HG03575 (cell line): ENCODE data around the gene ORC6.

ENCODE experiments used
- ATAC-seq: cut with Tn5 transposase; IDR thresholded peaks from one replicate; pipeline ENCODE4 v1.9.1; 2021; ENCODE audit not compliant: unreplicated experiment, insufficient number of reproducible peaks, low FRiP score; ENCODE audit errors: extremely low read depth

ORC6 gene

GRCh38 chr16:46695937-46696336, 6.5 kb downstream of the ORC6 start:
- ATAC-seq = no peak

GRCh38 chr16:46696957-46697356, 7.5 kb downstream of the ORC6 start:
- ATAC-seq = no peak

GRCh38 chr16:46700048-46700447, 10.6 kb downstream of the ORC6 start:
- no peak for ATAC-seq

- no peak for ATAC-seq
Measured at GRCh38 chr16:46701615-46702014, 12.2 kb downstream of the ORC6 start.

GRCh38 chr16:46702030-46702429, 12.6 kb downstream of the ORC6 start:
- ATAC-seq = no peak

DNA sequence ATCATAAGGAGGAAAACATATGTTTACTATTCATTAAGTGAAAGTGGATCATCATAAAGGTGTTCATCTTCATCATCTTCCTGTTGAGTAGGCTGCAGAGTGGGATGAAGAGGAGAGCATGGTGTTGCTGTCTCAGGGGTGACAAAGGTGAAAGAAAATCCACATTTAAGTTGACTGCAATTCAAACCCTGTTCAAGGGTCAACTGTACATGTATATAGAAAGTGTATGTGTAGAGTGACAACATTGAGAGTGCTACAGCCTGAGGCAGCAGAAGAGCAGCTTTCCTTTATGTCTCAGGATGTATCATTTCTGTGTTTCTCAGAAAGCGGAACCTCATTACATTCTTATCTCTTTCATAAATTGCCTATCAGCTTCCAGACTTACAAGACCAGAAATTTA, 17.2 kb downstream of the ORC6 start:
- ATAC-seq = no peak

DNA sequence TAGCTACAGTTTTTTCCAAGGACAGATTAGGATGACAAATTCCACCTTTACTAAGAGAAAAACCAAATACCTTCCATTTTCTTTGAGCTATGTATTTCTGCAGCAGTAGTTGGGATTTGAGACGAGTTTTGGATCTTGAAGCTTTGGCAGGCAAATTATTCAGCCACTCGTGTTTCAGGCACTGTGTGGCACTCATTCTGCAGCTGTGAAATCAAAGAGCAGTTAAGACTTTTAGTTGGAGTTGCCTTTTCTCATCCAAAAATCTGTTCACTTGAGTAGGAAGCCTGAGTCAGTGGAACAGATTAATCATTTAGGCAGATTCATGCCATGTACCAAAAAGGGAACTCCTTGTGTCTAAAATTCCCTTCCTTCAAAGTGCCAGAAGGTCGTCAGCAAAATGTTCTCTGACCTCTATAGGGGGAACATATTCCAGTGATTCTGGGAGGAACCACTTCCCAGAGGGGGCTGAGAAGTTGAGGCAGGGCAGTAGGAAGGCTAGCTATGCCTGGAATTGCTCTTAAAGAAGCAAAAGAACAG, 20.1 kb downstream of the ORC6 start:
- no peak for ATAC-seq

GRCh38 chr16:46711106-46712058, 21.9 kb downstream of the ORC6 start:
- ATAC-seq = no peak

DNA sequence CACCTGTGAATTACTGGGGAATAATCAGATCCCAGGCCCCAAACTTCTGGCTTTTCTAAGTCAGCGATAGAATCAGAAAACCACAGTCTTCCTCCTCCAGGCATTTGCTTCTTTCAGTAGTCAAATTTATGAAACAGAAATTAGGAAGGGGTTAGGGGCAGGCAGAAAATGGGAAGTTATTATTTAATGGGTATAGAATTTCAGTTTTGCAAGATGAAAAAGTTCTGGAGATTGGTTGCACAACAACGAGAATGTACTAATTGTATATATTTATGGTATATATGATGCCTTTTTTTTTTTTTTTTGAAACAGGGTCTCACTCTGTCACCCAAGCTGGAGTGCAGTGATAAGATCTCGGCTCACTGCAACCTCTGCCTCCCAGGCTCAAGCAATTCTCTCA, 23.5 kb downstream of the ORC6 start:
- no peak for ATAC-seq

DNA sequence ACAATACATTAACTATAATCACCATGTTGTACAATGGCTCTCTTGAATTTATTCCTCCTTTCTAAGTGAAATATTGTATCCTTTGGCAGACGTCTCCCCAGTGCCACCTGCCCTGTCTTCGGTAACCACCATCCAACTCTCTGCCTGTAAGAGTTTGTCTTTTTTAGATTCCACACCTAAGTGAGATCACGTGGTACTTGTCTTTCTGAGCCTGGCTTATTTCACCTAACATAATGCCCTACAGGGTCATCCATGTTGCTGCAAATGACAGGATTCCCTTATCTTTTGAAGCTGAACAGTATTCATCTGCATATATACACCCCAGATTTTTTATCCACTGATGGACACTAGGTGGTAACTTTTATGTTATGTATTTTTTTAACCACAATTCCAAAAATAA, 24.2 kb downstream of the ORC6 start:
- ATAC-seq = no peak

DNA sequence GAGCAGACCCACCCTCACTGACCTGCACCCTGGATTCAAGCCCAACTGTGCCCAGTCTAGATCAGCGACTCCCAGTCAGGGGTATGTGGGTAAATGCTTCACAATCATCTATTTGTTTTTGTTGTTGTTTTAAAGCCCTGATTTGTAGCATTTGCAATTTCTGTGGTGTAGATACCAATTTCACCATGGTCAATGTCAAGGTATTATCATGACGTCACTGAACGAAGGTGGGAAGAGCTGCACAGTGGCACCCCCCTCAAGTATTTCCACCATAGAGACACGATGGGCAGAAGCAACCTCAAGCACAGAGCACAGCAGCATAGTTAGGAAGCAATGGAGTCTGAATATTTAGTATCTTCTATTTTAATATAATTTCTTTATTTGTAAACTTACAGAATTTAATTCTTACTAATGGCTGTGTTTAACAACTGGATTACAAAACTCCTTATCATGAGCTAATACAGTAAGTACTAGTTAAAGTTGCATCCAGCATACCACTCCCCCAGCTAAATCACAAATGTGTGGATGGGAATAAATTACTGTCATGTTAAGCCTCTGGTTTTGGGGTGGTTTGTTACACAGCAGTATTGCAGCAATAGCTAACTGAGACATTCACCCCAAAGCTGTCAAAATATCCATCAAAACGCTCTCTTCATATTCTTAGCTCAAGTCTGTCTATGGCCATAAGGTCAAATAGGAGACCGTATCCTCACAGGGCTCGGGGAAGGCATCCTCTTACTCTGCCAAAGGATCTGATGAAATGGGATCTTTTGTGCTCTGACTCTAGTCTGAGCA, 25.5 kb downstream of the ORC6 start:
- ATAC-seq = no peak

DNA sequence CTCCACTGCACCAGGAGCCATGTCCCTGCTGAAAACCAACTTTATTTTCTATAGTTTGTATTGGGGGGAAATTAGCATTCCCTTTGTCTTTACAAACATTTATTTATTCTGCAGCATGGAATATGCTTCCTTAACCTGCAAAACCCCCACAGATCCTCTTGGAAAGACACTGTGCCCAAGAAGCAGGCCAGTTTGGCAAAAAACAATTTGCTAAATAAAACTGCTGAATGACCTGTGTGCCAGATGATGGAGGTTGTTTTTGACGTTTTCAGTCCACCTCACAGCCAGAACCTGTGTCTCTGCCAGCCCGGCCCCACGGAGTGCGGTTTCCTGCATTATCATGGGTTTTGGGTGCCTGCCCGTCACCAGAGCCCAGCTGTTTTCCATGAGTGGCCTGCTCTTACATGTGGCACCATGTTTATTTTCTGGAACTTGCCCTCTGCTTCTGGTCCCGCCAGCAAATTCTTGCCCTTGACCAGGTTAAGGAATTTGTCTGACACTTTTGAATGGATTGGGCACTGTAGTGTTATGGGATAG, 26.4 kb downstream of the ORC6 start:
- no peak for ATAC-seq

DNA sequence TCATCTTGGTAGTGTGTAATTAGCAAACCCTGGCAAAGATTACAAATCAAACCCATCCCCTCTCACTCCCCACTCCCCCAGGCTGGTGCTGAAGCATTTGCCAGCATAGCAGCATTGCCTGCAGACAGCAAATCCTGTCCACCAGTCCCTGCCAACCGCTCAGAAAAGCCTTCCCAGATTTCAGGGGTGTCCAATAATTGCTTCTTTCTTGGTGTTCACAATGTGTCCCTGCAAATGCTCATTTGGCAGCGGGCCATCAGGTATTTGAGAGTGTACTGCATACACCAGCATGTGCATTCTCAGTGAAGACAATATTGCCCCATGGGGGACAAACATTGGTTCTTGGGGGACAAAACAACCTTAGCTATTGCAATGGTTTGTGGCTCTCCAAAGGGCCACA, 28.2 kb downstream of the ORC6 start:
- no peak for ATAC-seq

GRCh38 chr16:46718214-46718613, 28.8 kb downstream of the ORC6 start:
- ATAC-seq = no peak

GRCh38 chr16:46719528-46719927, 30.1 kb downstream of the ORC6 start:
- no peak for ATAC-seq

DNA sequence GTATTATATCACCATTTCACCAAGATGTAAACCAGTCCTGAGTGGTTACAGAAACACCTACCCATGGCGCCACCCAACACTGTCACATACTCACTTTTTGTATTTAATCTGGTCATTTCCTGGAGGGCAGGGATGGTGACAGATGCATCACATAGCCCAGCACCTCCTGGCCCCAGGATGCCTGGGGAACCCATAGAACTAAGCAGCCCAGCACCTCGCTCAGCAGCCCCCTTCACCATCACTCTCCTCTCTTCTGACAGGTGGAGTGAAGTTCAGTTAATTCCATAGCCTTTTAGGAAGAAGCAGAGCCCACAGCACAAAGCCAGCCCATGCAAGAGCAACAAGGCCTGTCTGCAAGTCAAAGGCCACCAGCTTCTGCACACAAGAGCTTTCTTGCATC, 31.2 kb downstream of the ORC6 start:
- no peak for ATAC-seq

GRCh38 chr16:46721885-46722284, 32.4 kb downstream of the ORC6 start:
- no peak for ATAC-seq

- no peak for ATAC-seq
Measured at GRCh38 chr16:46727184-46727583, 37.7 kb downstream of the ORC6 start.

DNA sequence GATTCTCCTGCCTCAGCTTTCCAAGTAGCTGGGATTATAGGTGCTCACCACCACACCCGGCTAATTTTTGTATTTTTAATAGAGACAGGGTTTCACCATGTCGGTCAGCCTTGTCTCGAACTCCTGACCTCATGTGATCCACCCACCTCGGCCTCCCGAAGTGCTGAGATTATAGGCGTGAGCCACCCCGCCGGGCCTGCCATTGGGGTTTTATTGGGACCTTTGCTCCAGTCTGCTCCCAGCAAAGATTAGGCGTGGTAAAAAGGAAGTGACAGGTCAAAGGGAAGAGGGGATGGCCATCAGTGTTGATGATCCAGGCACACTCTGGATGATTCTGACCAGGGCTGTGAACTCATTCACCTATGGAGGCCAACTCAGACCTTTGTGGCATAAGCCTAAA, 38.2 kb downstream of the ORC6 start:
- ATAC-seq = no peak

GRCh38 chr16:46728806-46729205, 39.3 kb downstream of the ORC6 start:
- no peak for ATAC-seq
